ENCODE data around the gene SGTA. TPM values are rescaled to one million over a fixed set of nuclear protein-coding genes. Genes with fewer than 3 reads are reported as not detected.
"Not testable (repeated sequence)": the region's sequence is repeated elsewhere in the genome, so short reads cannot be mapped to it uniquely, and the experiment has no call there.

SGTA gene
- total and polyA plus RNA-seq, 3 donors from 2014 or later: 93.9 to 100 (median 99.6) TPM

- DNase-seq: no peak
- Histone ChIP-seq H3K36me3 (ENCODE audit: low read depth, missing control alignments) (no peaks in the 10 kb centered on the region), H3K4me1 (peaks cover 19% of the 10 kb centered on the region), H3K4me3 (no peak overlapping the region), H3K27ac (no peak overlapping the region), H3K27me3 (no peaks in the 10 kb centered on the region), H3K9me3 (no peaks in the 10 kb centered on the region)
- no peak for TF ChIP-seq CTCF (IDR thresholded peaks at IDR 0.05)
- TF ChIP-seq POLR2A (IDR thresholded peaks at IDR 0.05): no peak
- intact Hi-C loops (cut with DNase I; ENCODE audit: low total_unique reads): no loop called here
- WGBS, 2 donors: 90 to 96% methylated on average over 12 of the region's 12 CpGs
These were observed 10.5 kb upstream of the SGTA start for GRCh38 chr19:2793577-2793976.

- 93 to 97% methylated on average over 7 of the region's 7 CpGs for WGBS, 2 donors
- Histone ChIP-seq H3K27ac (no peak overlapping the region), H3K4me1 (peaks cover 14% of the 10 kb centered on the region), H3K36me3 (ENCODE audit: low read depth, missing control alignments) (no peaks in the 10 kb centered on the region), H3K4me3 (no peak overlapping the region), H3K9me3 (no peaks in the 10 kb centered on the region), H3K27me3 (no peaks in the 10 kb centered on the region)
- DNase-seq: no peak
- TF ChIP-seq POLR2A (IDR thresholded peaks at IDR 0.05) (no peak), CTCF (IDR thresholded peaks at IDR 0.05) (no peak)
- intact Hi-C loops (cut with DNase I; ENCODE audit: low total_unique reads): no loop called here
These were observed 10.1 kb upstream of the SGTA start for GRCh38 chr19:2793126-2793525.

- H3K27me3 ChIP-seq; H3K36me3 ChIP-seq (ENCODE audit: low read depth, missing control alignments); DNase-seq; H3K27ac ChIP-seq; intact Hi-C loops (cut with DNase I; ENCODE audit: low total_unique reads); H3K4me3 ChIP-seq; H3K9me3 ChIP-seq: not testable (repeated sequence)
- 92 to 95% methylated on average over 10 of the region's 10 CpGs for WGBS, 2 donors
- H3K4me1 ChIP-seq: peaks cover 13% of the 10 kb centered on the region
These were observed 9.6 kb upstream of the SGTA start for GRCh38 chr19:2792666-2793065.

GRCh38 chr19:2791876-2792275 is 8.8 kb upstream of the SGTA start:
- intact Hi-C loops (cut with DNase I; ENCODE audit: low total_unique reads): no loop called here
- no peak for DNase-seq
- H3K36me3 ChIP-seq (ENCODE audit: low read depth, missing control alignments): no peaks in the 10 kb centered on the region
- H3K27ac ChIP-seq: no peak overlapping the region
- H3K9me3 ChIP-seq: no peaks in the 10 kb centered on the region
- no peak for TF ChIP-seq CTCF (IDR thresholded peaks at IDR 0.05)
- TF ChIP-seq POLR2A (IDR thresholded peaks at IDR 0.05): no peak
- no peak overlapping the region for H3K4me3 ChIP-seq
- no peaks in the 10 kb centered on the region for H3K27me3 ChIP-seq
- 86 to 94% methylated on average over 16 of the region's 16 CpGs for WGBS, 2 donors
- H3K4me1 ChIP-seq: peaks cover 13% of the 10 kb centered on the region

- no peaks in the 10 kb centered on the region for H3K9me3 ChIP-seq
These were observed 8.4 kb upstream of the SGTA start for GRCh38 chr19:2791440-2791839.

More at GRCh38 chr19:2791440-2791839, 8.4 kb upstream of the SGTA start:
- 88 to 95% methylated on average over 15 to 16 of the region's 16 CpGs for WGBS, 2 donors
- Histone ChIP-seq H3K36me3 (ENCODE audit: low read depth, missing control alignments) (no peaks in the 10 kb centered on the region), H3K27me3 (no peaks in the 10 kb centered on the region), H3K4me3 (no peak overlapping the region), H3K4me1 (peaks cover 13% of the 10 kb centered on the region), H3K27ac (no peak overlapping the region)
- intact Hi-C loops (cut with DNase I; ENCODE audit: low total_unique reads): no loop called here
- TF ChIP-seq POLR2A (IDR thresholded peaks at IDR 0.05) (no peak), CTCF (IDR thresholded peaks at IDR 0.05) (no peak)
- no peak for DNase-seq
